ENCODE data around the gene EQTN.

Gene EQTN

DNA sequence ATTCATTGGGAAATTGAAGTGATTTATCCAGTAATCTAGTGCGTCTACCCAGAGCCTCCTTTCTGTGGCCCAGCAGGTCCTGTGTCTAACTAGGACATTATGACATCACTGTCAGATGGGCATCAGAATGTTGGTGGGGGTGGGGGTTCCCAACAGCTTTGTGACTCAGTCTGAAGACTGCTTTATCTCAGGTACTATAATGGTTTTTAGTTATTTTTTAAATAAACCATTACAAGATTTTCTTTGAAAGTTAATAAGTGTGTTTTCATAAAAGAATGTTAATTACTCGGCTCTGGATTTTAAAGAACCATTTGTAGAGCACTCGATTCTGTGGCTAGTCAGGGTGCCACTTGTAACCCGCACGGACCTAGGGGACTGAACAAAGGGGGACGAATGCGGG lies at the start of gene EQTN:
EQTN (minus strand) TSS at position 101 of the 400 bp plus-strand sequence; CDS start at position 6, 95 bp downstream.
- no peak for DNase-seq

DNA sequence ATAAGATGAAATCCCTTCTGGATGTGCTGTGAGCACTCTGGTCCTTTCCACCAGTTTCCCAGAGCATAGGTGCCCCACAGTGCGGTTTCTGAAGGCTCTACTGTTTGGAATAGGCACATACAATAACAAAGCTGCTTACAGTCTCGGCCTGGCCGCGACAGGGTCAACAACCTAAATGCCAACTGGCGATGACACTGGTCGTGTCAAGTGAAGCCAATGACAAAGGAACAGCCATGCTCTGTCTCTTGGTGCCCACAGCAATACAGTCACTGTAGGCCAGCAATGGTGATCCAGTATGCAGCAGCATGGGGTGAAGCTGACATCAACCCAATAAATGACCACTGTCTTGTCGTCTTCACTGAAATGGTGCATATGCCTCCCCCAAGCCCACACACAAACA lies 47.8 kb upstream of the EQTN start:
- no peak for DNase-seq

DNA sequence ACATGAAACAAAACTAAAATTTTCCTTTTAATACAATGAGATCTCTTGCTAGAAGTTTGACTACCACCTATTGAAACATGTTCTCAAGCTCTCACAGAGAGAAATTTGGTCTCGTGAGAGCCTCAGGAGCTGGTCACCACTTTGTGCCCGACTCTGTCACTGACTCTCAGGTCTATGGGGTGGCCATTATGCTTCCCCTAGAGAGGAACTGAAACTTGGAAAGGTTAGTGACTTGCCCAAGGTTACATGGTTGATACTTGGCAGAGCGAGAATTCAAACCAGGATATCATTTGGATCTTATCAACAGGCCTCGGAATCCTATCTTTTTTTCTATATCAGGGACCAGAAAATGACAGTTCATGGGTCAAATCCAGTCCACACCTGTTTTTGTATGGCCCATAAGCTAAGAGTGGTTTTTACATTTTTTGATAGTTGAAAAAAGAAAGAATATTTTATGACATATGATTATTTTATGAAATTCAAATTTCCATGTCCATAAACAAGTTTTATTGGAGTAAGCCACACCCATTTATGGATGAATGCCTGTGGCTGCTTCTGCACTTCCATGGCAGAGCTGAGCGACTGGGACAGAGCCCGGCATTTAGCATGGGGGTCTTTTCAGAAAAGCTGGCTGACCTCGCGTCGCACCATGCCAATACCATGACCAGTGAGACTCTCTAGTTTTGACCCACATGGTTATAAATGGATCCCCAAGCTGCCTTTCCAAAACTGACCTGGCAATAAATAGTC lies 44.8 kb upstream of the EQTN start:
- no peak for DNase-seq

DNA sequence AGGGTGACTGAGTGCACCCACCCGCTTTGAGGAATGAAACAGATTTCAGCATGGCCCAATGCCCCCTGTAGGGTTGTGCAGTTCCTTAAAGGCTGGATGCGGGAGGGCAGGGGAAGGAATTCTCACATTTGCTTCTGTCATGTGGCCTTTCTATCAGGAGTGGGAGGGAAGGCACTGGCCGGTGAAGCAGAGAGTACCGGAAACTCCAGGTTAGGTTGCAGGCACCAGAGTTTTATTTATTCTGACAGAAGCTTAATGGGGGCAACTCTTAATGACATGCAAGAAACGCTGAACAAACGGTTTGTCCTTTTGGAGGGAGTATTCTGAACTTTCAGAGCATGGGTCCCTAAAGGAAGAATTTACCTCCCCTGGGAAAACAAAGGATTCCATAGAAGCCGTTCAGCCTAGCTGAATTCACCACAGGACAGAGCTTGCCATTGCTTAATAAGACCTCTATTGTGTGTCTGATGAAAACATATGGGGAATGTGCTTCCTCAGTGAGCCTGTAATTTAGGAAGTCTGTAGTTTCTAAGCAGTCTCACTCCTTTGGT lies 44.1 kb upstream of the EQTN start:
- no peak for DNase-seq

DNA sequence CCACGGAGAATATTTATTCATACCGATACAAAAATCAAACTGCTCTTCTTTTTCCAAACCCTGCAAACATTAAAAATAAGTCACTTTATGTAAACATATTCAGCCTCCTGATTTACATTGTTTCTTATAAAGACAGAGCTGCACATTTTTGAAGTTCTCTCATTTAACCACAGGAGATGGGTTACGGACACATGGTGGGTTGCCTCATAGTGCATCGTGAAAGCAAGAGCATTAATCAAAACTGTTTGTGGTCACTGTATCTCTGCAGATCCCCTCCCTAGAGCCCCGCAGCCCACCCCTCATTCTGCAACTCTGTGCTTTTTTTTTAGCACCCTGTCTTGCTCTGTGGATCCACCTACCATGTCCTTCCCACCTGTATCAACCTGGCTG lies 43.3 kb upstream of the EQTN start:
- no peak for DNase-seq

DNA sequence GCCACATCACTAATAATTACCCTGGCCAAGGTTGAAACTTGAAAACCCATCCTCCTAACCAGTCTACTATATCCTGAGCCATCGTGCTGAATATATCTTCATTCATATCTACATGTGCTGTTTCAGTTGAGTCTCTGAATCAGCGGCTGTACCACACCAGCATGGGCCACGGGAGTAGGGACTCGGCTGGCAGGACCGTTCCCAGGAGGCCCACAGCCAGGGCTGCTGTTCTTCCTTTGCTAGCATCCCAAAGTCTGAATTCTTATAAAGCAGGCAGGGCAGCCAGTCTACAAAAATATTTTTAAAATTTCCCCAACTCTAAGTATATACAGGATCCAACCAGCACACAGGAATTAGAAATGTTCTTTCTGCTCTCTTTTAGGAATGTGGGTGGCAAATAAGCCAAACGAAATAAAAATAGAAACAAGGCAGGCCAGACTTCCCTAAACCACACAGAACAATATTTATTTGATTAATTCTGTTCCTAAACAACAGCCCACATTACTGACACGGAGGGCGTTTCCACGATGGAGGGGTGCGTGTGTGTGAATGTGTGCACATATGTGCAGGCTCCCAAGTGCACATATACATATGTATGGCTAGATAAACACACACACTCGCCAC lies 42.8 kb upstream of the EQTN start:
- no peak for DNase-seq

DNA sequence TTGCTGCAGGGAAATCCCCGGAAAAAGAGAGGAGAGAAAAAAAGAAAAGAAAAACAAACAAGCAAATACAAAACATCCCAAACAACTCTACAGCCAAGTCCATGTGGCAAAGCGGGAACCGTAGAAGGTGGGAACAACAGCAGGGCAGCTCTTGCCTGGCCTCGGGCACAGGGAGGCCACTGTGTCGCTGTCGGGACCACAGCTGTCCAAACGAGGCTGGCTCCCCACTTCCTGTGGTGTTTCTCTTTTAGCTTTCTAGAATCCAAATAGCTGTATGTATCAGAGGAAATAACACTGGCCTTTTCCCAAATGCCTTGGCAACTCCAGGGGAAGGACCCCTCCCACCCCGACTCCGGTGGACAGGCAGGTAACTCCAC lies 41.6 kb upstream of the EQTN start:
- no peak for DNase-seq

DNA sequence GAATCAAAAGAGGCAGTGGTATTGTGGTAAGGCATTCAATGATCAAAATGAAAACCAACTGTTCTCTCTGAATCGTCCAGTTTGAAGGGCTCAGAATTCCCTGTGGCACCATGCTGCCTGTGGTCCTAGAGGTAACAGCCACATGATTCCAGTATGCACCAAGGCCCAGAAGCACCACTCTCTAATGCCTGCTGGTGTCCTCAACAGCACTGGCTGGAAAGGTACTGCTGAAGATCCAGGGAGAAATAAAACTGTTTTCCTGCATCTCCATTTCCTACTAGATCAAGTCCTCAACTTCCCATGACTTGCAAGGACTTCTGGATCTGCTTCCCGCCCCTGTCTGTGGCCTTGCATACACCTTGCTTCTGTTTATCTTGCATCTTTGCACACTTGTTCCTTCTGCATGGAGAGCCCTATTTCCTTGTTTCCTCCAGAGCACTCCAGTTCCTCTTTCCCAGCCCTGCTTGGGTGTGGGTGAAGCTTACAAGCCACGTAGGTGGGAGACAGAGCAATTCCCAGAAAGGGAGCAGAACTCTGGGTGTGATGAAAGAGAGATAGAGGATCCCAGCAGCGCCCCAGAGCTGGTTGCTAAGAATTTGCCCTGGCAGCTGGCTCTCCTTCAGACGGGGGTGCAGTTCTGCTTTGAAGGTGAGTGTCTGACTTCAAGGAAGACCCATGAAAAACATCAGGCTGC lies 41.0 kb upstream of the EQTN start:
- DNase-seq, result no peak

DNA sequence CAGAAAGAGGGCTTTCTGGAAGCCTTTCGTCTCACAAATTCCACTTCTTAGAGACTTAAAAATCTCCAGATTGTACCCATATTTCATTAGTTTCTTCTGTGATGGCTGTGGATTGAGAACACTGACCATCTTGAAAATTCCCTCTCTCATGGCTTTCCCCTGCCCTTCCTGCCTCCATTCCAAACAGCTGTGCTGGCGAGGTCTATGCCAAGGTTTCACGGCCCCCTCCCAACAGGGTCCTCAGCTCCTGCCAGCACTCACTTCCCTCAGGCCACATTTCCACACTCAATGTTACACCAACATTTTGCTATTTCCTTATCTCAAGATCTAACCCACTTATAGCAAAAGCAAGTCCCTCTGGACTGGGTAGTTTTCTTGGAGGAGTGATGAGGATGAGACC lies 40.3 kb upstream of the EQTN start:
- no peak for DNase-seq

DNA sequence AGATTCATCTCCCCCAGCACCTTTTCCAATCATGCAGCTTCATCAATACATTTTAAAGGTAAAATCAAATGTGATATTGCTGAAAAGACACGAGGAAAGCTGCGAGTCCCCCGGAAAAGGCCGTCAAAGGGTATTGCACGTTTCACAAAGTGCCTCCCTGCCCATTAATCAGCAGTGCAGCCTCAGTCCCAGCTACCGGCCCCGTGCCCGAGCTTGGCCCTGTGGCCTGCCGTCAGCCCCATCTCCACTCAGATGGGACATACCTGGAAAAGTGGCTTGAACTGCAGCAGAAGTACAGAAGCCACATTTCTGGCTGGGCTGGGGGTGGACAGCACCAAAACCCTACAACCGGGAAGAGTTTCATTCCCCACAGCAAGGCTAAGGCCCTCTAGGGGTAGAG lies 39.9 kb upstream of the EQTN start:
- no peak for DNase-seq

DNA sequence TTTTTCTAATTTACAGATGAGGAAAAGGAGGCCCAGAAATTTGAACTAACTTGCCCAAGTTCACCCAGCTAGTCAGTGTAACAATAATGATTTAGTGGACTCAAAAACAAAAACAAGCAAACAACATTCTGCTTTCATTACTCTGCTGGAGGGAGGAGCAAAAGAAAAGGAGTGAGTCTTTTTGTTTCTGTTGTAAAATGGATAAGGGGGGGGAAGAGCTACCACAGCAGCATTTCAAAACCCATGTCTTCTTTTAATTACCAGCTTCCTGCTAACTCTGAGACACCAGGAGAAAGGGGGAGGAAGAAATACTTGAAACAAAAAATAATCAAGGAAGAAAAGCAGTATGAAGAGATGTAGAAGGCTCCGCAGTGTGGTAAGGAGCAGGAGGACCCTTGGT lies 39.2 kb upstream of the EQTN start:
- DNase-seq, result no peak

DNA sequence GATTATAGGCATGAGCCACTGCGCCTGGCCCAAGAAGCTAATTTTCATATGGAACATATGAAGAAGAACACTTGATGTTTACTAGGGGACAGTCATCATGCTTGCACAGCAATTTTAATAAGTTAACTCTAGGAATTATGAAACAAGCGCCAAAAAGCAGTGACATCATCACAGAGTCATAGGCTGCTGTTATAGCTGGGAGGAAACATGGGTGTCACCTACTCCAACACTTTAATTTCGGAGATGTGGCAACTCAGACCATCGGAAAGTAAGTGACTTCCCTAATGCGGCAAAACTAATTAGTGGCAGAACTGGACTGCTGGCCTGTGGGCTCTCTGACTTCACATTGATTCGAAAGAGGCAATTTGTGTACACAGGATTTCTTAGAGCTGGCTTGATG lies 38.1 kb upstream of the EQTN start:
- DNase-seq, result no peak

DNA sequence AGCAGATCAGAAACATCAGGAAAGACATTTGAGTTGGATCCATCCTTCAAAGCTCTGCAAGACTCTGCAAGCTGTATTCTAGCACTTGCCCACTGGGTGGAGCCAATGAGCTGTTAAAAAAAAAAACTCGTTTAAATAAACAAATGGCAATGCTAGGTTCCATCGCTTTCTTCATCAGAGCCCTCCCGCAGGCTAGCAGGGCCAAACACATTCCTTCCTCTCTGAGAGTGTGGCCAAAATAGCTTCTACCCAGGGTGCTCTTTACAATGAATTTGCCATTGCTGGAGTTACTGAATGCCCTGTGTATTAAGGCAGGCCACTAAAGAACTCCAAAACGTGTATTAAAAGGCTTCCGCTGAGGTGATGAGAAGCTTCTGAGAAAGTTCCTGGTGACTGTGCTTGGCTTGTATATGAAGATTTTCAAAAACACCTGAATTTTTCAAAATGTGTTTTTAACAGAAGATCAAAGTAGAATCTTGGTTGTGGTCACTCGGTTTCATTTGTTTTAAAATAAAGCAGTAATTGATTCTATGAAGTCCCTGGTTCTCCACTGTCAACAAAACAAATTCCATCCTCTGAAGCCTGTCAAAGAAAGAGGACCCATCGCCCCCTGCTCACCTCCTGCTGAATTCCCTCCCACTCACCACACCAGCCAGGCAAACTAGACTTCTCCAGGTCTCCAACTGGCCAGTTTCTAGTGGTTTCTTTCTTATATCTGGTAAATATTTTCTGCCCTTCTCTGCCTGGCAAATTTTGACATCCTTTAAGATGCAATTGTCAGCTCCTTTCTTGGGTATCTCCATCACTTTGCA lies 36.5 kb upstream of the EQTN start:
- DNase-seq, result peak; percentile 56

DNA sequence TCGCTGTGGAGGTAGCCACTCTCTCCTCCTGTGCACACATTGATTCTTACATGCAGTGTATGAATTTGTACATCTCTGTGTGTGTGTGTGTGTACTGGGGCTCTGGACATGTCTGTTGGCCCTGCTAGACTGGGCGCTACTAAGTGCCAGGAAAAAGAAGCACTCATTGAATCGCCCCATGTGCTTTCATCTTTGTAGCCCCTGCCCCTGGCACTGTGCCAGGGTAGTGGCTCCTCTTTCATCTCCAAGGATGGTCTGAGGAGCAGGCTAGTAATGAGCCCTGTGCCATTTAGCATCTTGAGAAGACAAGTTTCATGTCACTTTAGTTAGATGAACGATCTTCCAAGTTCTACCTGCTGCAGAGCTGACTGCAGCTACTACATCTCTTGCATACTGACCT lies 34.4 kb upstream of the EQTN start:
- no peak for DNase-seq

DNA sequence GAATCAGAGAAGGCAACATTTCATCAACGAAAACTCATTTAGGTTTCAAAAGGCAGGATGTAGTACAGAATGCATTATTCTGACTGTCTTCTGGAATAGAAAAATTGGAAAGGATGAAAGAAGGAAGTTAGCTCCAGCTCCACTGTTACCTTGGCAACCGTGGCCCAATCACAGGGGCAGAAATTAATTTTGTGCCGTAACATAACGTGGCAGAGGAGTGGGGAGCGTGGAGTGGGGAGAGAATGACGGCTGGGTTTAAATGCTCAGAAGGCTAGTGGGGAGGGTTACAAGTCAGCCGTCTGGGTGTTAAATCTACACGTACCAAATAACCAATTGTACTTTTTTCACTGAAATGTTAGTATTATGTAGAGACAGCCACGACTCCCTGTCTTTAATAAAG lies 32.3 kb upstream of the EQTN start:
- DNase-seq, result no peak

DNA sequence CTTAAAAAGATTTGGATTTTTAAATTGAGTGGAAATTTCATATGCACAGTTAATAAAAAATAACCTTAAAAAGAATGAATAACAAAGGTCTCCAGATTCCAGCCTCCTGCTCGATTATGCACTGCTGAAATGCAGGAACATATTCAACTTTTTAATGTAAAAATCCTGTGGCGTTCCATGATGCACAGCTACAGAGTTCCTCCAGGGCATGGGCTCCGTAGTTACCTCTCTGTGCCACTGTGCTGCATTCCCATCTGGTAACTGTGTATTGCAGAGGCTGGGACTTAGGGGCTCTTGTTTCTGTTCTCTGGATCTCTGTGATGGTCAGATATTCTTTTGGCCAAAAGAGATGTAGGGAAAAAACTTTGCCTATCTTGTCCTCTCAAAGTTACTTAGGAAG lies 31.5 kb upstream of the EQTN start:
- no peak for DNase-seq

DNA sequence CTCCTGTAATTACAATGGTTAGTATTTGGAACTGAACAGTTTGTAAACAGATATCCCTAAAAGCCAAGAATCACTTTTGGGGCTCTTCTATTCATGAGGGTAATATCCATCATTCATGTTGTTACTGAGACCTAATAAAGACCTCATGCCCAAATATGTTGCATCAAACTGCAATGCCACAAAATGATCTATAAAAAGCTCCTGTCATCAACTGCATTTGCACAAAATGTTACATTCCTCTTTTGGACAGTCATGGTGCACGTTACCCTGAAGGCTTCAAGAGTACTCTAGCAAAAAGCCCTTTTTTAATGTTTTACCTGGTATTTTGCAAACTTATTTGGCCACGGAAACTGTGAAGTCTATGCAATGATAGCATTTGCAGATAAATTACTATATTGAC lies 14.2 kb upstream of the EQTN start:
- DNase-seq, result no peak

DNA sequence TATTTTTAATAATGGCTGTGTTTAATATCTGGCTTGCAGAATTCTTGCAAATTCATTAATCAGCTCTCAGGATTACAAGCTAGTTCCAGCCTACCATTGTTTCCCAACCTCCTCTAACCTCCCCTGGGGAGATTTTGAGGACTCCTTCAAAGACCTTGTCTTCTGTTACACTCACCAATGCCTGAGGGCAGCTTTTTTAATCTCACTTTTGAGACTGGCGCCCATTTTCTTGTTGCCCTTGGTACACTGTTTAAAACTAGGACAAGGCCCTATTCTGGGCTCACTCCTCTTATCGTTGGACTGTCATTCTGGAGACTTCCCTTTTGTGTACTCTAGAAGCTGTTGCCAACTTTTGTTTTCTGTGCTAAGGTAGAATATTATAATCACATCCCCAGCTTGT lies 13.6 kb upstream of the EQTN start:
- no peak for DNase-seq

DNA sequence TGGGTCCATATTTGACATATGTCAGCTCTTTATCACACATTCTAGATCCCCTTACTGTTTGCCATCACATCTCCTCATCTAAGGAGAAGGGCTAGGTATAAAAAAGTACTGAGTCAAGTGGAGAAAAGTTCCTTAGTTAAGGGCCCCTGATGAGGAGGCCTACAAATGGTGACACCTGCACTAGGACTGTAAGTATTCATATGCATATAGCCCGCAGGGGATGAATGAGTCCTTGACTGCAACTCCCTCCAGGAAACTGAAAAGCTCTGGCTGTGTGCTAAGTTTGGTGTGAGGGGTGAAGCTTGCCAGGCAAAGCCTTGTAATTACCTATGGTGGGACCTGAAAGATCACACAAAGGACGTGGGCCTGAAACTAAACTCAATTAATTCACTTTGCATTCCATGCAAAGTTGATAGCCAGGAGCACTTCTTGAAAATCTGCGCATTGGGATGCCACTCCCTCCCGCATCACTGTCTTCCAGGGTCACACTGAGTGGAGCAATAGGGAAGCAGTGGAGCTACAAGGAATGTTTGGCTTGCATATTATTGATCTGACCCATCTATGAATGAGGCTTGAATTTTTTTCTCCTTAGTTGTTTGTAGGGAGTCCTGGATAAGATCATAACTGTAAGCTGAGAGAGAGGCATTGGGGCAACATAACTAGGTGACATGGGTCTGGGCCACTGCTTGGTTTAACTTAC lies 11.9 kb upstream of the EQTN start:
- no peak for DNase-seq

DNA sequence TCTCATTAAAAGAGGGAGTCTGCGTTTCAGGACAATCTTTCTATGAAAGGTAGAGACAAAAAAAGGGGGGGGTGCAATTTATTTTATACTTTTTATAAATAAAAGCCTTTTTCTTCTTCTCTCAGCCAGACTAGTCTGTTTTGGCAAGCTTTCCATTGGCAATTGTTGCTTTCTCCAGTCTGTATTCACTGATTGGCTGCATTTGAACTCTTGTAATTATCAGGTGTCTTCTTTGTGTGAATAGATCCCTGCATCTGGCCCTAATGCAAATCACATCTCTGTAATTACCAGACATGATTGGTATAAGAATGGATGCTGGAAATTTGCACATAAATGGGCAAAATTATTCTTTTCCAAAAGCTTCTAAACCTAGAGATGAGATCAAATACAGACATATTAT lies 7.6 kb upstream of the EQTN start:
- no peak for DNase-seq

DNA sequence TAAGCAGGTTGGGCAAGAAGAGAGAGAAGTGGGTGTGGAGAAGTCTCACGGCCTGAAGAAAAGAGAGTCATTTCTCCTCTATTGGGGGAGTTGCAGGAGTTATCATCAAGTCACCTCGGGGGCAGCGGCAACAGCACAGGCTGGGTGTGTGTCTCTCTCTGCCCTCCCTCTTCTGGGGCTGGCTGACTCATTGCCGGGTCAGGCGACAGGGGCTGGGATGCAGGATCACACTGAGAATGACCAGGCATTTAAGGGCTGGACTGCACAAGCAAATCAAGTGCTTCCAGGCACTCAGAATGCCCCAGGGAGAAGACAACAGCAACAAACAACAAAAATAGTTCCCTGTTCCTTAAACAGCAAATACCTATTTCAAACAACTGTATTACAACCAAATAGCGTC lies 6.3 kb upstream of the EQTN start:
- DNase-seq, result no peak

DNA sequence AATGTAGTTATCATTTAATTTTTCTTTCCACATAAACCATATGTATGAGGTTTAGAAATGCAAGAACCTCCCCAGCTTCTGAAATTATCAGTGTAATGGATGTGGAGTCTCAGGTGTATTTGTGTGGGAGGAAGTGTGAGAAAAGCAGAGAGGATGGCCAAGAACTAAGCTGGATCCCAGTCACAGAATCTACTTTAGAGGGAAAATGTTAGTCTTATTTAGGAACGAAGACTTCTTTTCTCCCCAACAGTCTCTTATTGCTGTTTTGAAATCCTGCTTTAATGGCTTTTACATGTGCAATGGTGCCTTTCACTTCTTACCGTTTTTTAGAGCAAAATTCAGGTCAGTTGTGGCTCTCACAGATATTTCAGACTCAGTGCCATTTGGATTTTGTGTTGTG lies 3.0 kb downstream of the EQTN start:
- no peak for DNase-seq

Measured in NCI-H446 treated with DMSO at 0.1 percent for 48 hours (cell line).